Tibial nerve (tissue), 4 donors: Measurements from ENCODE around the gene SLC35B2.
A peak's percentile ranks its signal among the peaks of the same experiment; 100 is the strongest.

Source experiments
- EP300 ChIP-seq, 2 donors: sonication (generic); formaldehyde crosslinking; IDR thresholded peaks; one replicate each; pipeline ENCODE4 v1.6.1; 2017; ENCODE audit warnings: antibody characterized with exemption in 2 of 2, mild to moderate bottlenecking in 1 of 2
- POLR2A ChIP-seq, 2 donors: fragments of 450-650 bp; IDR thresholded peaks; one replicate each; pipeline ENCODE4 v1.6.1; 2017; ENCODE audit warnings: antibody characterized with exemption in 2 of 2, mild to moderate bottlenecking in 2 of 2, moderate library complexity in 2 of 2
- TF ChIP-seq, protein P1 (sequence below), 5 experiments: fragments of 200-600 bp in 3 of 5; fragments of 450-650 bp in 2 of 5; sonication (generic) in 3 of 5; IDR thresholded peaks; one replicate each; pipeline ENCODE4 v1.5.1; 2016 to 2019; ENCODE audit warnings: antibody characterized with exemption in 5 of 5, mild to moderate bottlenecking in 3 of 5, moderate library complexity in 2 of 5

DNA sequence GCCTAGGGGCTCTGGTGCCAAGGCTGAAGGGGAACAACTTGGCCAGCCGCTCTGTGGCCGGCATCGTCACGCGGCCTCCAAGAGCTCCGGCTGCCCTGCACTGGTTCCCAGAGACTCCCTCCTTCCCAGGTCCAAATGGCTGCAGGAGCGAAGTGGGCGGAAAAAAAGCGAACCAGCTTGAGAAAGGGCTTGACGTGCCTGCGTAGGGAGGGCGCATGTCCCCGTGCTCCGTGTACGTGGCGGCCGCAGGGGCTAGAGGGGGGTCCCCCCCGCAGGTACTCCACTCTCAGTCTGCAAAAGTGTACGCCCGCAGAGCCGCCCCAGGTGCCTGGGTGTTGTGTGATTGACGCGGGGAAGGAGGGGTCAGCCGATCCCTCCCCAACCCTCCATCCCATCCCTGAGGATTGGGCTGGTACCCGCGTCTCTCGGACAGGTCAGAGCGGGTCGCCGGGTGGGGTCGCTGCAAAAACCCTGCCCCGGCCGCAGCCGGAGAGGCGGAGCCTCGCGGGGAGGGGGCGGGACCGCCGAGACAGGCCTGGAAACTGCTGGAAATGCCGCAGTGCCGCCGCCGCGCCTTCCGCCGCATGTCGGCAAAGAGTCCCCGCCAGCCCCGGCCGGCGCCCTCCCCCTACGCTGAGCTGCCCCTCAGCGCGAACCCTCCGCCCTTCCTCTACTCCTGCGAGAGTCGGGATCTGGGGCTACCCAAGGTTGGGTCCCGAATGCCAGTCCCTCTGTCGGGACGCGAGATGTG lies 11.2 kb downstream of the SLC35B2 start:
- TF ChIP-seq, protein P1, sequence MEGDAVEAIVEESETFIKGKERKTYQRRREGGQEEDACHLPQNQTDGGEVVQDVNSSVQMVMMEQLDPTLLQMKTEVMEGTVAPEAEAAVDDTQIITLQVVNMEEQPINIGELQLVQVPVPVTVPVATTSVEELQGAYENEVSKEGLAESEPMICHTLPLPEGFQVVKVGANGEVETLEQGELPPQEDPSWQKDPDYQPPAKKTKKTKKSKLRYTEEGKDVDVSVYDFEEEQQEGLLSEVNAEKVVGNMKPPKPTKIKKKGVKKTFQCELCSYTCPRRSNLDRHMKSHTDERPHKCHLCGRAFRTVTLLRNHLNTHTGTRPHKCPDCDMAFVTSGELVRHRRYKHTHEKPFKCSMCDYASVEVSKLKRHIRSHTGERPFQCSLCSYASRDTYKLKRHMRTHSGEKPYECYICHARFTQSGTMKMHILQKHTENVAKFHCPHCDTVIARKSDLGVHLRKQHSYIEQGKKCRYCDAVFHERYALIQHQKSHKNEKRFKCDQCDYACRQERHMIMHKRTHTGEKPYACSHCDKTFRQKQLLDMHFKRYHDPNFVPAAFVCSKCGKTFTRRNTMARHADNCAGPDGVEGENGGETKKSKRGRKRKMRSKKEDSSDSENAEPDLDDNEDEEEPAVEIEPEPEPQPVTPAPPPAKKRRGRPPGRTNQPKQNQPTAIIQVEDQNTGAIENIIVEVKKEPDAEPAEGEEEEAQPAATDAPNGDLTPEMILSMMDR (IDR thresholded peaks at IDR 0.05), result peak in 4 of 5 experiments; percentile 6 to 49 (median 26)
- TF ChIP-seq POLR2A (IDR thresholded peaks at IDR 0.05) (peak in 1 of 2 donors; percentile 86), EP300 (IDR thresholded peaks at IDR 0.05) (peak; percentile 85 to 92)
